ENCODE data around the gene TRIM74.
"Not testable (repeated sequence)": the region's sequence is repeated elsewhere in the genome, so short reads cannot be mapped to it uniquely, and the experiment has no call there.

The TRIM74 gene

DNA sequence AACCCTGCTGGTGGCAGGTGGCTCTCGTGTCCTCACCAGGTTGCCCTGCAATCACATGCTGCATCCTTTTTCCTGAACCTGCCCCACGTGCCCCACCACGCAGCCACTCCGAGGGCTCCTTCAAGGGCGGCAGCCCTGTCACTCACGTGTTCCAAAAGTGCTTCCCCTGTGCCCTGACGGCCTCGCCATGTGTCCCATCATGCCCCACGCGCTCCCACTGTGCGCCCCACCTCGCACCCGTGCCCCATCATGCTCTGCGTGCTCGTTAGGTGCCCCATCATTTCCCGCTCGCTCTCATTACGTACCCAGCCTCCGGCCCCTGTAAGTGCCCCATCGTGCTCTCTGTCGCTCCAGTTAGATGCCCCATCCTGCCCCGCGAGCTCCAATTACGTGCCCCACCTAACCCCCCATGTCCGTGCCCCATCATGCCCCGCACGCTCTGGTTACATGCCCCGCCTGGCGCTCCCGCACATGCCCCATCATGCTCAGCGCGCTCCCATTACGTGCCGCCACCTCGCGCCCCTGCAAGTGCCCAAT is at the start of gene TRIM74:
TRIM74 (minus strand) TSS at position 487 of the 537 bp plus-strand sequence. CDS start 3,309 bp downstream, outside the sequence.
- not testable (repeated sequence) for DNase-seq

DNA sequence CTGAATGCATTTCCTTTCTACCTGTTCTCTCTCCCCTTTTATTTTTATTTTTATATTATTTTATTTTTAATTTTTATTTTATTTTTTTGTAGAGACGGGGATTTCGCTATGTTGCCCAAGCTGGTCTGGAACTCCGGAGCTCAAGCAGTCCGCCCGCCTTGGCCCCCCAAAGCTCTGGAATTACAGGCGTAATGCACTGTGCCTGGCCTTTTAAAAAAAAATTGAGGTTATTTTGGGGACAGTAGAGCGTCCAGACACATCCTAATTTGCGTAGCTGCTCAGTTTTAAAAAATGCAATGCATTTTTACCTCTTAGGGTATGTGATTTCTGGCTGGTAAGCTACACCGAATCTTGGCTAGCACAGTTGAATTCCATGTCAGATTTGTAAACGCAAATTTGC is 37.2 kb upstream of the TRIM74 start:
- DNase-seq: not testable (repeated sequence)

DNA sequence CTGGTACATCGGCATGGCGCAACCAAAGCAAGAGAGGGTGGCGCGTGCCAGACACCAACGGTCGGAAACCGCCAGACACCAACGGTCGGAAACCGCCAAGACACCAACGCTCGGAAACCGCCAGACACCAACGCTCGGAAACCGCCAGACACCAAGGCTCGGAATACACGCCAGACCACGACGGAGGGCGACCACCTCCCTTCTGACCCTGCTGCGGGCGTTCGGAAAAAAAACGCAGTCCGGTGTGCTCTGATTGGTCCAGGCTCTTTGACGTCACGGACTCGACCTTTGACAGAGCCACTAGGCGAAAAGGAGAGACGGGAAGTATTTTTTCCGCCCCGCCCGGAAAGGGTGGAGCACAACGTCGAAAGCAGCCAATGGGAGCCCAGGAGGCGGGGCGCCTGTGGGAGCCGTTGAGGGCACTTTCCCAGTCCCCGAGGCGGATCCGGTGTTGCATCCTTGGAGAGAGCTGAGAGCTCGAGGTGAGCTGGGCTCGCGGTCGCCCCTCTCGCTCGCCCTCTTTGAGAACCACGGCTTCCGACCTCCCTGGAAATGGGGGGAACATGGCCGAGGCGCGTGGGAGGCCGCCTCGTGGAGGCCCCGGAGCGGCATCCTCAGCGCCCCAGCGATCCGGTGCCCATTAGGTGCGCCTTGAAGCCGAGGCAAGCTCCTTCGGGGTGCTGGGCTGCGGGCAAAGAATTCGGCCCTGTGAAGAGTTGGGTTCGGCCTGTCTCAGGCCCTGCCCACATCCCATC is 36.6 kb upstream of the TRIM74 start:
- peak; percentile 93 for DNase-seq

DNA sequence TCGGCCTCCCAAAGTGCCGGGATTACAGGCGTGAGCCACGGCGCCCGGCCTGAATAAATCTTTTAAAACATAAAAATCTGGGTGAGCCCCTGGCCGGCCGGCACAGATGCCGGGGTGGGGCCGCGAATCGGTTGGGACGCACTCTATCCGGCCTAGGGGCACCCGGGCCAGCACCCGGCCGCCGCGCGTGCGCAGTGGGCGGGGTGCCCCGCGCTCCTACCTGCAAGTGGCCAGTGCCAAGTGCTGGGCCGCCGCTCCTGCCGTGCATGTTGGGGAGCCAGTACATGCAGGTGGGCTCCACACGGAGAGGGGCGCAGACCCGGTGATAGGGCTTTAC is 36.1 kb upstream of the TRIM74 start:
- peak; percentile 69 for DNase-seq

DNA sequence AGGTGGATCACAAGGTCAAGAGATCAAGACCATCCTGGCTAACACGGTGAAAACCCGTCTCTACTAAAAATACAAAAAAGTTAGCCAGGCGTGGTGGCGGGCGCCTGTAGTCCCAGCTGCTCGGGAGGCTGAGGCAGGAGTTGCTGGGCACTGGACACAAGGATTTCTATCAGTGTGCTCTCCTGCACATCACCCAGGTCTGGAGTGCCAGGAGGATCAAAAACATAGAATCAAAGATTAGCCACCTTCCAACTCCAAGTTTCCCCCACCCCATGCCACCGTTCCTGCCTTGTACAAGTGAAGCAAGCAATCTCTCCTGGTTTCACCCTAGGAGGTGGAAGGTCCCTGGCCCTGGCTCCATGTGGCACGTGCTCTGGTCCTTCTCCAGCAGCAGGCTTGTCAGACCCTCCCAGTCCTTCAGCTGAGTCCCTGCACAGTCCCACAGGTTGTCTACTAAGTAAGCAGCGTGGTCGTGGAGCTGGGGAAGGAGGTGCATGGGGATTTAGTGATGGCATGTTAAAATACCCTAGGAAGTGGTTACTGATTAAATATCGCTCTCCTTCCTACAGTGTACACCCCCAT is 28.7 kb upstream of the TRIM74 start:
- DNase-seq: not testable (repeated sequence)

DNA sequence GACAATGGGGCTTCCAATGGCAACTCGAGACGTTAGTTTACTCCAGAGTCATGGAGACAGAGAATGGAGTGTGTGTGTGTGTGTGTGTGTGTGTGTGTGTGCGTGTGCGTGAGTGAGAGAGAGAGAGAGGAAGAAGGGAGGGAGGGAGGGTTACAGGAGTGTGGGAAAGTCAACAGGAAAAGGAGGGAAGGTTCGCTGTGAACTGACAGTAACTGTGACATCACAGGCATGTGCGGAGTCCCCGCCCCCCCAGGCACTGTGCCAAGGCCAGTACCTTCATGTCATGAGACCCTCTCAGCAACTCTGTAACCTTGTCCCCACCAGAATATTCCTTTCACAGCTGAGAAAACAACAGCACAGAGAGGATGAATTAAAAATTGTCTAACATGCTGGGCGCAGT is 28.2 kb upstream of the TRIM74 start:
- not testable (repeated sequence) for DNase-seq

DNA sequence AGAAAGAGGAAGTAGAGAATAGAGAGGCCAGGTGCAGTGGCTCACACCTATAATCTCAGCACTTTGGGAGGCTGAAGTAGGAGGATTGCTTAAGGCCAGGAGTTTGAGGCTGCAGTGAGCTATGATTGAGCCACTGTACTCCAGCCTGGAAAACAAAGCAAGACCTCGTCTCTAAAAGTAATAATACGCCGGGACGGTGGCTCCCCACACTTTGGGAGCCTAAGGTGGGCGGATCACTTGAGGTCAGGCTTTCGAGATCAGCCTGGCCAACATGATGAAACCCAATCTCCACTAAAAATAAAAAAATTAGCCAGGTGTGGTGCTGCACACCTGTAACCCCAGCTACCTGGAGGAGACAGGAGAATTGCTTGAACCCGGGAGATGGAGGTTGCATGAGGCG is 26.2 kb upstream of the TRIM74 start:
- DNase-seq: not testable (repeated sequence)

DNA sequence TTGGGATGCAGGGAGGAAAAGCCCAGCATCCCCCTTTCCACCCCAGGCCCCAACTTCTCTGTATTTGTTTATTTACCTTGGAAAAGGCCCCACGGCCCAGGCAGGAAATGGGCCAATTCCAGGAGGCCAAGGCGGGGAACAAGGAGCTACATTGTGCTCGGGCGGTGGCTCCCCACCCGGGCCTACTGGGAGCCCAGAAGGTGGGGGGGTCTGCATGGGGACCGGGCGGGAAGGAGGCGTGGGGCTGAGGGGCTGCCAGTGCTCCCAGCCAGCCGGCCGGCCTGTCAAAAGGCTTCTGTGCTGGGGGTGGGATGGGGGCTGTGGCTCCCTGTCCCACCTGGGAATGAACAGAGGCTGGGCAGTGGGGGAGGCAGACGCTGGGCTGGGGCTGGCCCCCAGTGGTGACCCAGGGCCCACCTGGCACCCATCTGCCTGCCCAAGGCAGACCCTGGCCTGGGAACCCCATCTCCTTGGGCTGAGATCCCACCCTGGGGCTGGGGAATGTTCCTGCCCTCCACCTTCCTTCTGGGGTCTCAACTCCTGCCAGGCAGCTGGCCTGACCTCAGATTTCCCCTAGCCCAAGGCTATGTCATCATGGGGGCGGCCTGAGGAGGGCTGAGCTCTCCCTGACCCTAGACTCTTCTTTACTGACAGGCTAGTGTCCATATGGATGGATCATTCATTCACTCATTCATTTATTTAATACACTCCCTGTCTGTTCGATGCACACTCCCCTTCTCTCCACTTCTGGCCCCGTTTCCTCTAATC is 21.1 kb upstream of the TRIM74 start:
- not testable (repeated sequence) for DNase-seq

DNA sequence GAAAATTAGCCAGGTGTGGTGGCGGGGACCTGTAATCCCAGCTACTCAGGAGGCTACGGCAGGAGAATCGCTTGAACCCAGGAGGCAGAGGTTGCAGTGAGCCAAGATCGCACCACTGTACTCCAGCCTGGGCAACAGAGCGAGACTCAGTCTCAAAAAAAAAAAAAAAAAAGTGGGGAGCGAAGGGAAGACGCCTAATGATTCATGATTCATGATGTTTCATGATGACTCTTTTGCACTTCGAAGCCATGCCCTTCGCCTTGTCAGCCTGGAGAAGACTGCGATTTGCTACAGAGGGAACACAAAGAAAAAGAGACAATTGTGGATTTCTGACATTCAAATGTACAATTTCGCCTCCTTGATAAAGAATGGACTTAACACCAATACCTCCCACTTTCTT is 12.8 kb upstream of the TRIM74 start:
- not testable (repeated sequence) for DNase-seq

DNA sequence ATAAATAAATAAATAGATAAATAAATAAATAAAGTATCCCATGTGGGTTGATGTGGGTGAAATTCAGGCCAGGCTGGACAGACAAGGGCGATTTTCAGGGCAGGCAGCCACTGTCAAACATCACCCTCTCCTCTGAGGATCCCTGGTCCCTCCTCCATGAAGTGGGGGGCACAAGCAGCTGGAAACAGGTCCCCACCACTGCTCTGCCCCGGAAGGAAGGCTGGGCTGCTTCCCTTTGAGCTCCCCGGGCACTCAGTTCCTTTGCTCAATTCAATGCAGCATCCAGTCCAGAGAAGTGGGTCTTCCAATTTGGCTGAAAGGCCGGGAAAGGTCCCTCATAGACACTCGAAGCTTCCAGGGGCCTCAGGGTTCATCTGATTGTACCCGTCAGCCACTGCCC is 11.1 kb upstream of the TRIM74 start:
- DNase-seq: not testable (repeated sequence)

DNA sequence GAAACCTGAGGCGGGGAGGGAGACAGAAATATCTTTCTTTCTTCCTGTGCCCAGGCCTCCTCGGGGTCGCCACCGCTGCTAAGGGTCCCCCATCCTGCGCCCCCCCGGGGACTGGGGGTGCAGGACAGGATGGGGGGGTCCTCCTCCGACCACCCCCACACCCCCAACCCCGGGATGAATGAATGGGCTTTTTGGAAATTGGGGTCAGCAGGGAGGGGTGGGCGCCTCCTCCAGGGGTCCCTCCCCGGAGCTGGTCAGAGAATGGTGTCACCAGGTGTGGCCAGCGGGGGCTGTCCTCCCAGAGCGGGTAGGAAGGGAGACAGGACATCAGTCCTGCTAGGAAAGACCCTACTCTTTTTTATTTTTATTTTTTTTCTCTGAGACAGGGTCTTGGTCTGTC is 7.2 kb upstream of the TRIM74 start:
- DNase-seq: not testable (repeated sequence)

DNA sequence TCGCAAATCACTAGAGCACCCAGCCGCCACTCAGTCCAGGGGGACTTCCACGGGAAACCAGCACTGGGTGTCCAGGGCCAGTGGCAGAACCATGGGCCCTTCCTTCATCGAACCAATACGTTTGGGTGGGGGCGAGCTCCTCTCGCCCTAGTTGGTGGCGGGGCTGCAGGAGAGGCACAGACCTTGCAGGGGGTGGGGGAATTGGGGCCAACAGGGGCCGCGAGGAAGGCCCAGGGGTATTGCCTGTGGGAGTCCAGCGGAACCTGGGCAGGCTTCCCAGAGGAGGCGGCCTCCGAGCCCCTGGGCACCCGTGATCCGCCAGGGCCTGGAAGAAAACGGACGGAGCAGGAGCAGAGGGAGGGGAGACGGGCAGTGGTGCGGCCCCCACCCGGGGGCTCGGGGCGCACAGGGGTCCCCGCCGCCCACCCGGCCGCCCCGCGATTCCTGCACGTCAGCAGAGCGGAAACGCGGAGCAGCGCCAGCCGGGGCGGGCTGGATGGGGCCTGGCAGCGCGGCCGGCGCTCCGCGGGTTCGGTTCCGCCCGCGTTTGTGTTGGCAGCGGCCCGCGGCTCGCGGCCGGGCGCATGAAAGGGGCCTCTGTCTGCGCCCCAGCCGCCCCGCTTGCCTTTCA is 6.5 kb upstream of the TRIM74 start:
- DNase-seq: not testable (repeated sequence)

DNA sequence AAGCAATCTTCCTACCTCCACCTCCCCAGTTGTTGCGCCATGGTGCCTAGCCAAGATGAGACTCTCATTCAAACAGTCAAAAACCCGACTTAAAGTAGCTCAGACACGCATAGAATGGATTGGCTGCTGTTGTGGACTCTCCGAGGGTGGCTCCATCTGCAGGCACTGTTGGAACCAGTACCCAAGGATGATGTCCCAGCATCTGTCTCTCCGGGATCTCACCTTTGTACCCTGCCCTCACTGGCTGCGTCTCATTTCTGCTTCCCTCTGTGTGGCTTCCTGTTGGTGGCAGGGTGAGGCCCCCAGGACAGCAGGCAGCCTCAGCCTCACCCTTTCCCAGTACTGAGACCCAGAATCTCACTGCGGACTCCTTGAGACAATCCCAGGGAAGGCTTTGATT is 5.5 kb upstream of the TRIM74 start:
- DNase-seq: not testable (repeated sequence)

DNA sequence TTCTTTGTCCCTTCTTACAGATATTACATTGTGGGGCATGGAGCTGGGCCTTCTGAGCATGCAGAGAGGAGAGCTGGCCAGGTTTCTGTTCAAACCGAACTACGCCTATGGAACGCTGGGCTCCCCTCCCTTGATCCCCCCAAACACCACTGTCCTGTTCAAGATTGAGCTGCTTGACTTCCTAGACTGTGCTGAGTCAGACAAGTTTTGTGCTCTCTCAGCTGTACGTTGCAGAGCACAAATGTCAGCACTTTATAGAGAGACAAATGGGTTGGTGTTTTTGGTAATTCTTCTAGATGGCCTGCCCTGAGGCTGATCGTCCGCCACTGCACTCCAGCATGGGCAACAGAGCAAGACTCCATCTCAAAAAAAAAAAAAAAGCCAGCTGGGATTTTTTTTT is 2.2 kb upstream of the TRIM74 start:
- DNase-seq: not testable (repeated sequence)

DNA sequence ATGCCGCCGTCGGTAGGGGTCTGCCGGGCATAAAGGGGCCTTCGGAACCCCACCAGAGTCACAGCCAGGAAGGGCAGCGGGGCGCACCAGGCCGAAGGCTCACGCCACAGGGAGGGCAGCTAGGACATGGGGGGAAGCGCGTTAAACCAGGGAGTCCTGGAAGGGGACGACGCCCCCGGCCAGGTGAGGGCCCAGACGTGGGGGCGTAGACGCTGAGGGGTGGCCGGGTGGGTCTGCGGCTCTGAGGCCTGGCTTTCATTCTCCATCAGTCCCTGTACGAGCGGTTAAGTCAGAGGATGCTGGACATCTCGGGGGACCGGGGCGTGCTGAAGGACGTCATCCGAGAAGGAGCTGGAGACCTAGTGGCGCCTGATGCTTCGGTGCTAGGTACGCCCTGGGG is 422 bp upstream of the TRIM74 start:
- not testable (repeated sequence) for DNase-seq

DNA sequence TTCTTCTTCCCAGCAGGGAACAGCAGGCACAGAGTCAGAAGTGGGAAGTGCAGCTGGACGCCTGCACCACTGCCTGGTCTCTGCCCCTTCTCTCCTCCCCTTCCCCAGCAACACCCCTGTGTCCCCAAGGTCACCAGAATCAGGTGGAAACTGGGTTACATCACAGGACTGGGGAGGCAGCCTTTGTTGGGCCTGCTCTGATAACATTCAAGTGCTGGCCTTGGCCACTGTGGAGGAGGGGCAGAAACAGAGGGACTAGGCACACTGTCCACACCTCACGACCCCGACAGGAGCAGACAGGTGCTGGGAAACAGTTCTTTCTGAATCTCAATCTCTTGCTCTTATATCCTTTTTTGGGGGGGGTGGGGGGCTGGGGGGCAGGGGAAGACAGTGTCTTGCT is 2.4 kb downstream of the TRIM74 start:
- DNase-seq: not testable (repeated sequence)

DNA sequence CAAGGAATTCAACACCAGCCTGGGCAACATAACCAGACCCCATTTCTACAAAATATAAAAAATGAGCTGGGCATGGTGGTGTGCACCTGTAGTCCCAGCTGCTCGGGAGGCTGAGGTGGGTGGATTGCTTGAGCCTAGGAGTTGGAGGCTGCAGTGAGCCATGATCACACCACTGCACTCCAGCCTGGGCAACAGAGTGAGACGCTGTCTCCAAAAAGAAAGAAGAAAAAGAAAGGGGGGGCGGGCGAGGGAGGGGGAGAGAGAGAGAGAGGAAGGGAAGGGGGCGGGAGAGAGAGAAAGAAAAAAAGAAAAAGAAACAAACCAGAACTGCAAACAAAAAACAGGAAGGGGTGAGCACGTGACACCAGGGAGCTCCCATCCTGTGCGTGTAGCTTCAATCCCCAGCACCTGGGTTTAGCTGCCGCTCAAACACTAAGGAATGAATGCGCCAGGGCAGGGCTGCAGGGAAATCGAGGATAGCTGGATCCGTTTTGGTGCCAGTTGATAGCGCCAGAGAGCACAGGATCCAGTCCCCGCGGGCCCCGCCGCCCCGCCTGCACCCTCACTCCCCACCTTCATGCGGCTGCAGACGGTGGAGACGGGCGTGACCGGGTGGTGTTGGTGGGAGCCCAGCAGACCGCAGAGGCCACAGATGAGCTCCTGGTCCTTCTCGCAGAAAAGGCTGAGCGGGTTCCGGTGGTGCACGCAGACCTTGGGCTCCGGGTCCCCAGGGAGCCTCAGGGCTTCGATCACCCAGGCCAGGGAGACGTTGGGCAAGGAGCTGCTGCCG is 3.9 kb downstream of the TRIM74 start:
- DNase-seq: not testable (repeated sequence)

DNA sequence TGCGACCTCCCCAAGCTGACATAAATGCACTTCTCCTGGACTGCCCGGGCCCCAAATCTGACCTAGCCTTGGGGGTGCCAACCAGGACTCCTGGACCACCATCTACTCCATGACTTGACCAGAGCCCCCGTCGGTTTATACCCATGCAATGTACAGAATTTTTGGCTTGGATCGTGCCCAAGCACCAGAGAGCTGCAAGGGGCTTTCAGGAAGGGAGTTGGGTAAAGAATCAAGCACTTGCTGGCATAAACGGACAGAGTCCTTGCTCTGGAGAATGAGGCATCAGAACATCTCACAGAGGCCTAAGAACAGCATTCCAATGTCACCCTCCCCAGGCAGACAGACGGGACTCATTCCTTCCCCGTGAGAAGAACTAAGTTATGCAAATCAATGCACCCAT is 6.2 kb downstream of the TRIM74 start:
- not testable (repeated sequence) for DNase-seq

DNA sequence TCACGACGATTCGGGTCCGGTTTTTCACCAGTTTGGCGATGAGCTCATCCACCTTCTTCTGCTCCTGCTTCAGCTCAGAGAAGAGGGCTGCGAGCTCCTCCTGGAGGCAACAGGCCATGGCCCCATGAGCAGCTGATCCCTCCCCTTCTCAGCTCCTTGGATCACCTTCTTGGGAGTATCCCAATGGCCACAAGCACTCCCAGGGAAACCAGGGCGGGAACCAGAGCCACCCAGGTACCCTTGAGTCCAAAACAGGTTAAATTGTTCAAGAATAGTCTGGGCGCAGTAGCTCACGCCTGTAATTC is 8.0 kb downstream of the TRIM74 start:
- DNase-seq: not testable (repeated sequence)

DNA sequence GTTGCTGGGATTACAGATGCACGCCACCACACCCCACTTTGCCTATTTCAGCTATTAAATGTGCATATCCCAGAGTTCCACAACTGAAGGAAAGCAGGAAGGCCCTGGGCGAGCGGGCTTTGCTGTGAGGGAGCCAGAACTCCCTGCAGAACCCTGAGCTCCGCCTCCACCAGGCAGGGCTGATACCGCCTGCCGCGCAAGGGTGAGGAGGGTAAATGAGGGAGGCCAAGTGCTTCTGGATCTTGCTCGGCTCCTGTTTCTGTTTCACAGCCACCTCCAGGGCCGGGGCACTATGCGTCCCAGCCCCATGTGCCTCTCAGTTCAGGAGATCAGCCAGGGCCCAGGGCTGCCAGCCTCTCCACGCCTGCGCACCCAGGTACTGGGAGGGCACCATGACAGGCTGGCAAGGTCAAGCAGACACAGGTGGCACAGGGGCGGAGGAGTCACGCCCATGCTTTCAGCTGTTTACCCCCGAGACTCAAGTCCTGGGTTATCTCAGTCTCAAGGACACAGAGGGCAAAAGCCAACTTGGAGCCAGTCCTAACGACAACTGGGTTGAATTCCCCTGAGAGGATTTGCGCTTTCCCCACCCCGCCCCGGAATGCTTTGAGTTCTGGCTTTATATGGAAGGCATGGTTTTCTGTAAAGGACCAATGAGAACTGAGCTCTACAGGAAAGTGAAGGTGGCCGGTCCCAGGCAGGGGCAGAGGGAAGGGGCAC is 8.5 kb downstream of the TRIM74 start:
- DNase-seq: not testable (repeated sequence)

DNA sequence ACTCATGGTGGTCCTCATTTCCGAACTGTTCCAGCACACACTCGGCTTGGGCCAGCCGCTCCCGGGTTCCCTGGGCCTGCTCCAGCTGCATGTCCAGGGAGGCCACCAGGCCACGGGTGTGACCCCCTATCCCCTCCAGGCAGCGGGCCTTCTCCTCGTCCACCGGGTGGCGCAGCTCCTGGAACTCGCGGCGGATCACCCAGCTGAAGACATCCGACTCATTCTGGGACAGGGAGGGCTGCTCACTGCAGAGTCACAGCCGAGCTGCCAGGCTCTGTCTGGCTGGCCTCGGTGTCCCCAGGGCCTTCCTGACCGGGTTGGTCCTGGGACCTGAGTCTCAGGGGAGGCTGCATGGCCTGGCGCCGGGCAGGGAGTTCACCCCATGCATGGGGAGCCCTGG is 9.2 kb downstream of the TRIM74 start:
- DNase-seq: not testable (repeated sequence)
